ENCODE data around the gene AGAP3. TPM values are rescaled to one million over a fixed set of nuclear protein-coding genes. Genes with fewer than 3 reads are reported as not detected.

The AGAP3 gene
- total RNA-seq, 2 experiments from 2014 or later = 41.2 to 48.5 TPM

GRCh38 chr7:151091988-151092387, 5.7 kb downstream of the AGAP3 start:
- ChIA-PET POLR2A (no interaction called here), CTCF (interaction anchor here (1.2 to 2.5 kb wide), 2 partner anchors 18 to 22 kb away, joined by 3 to 12 read pairs; no protein-coding TSS in a partner anchor)

GRCh38 chr7:151093748-151094147, 7.5 kb downstream of the AGAP3 start:
- CTCF ChIA-PET = interaction anchor here (1.2 to 1.4 kb wide), 2 partner anchors 75 to 76 kb away, joined by 3 to 4 read pairs; no protein-coding TSS in a partner anchor
- POLR2A ChIA-PET = no interaction called here

GRCh38 chr7:151094675-151095074, 8.4 kb downstream of the AGAP3 start:
- POLR2A ChIA-PET = no interaction called here
- CTCF ChIA-PET = interaction anchor here (1.2 to 2.1 kb wide), 2 partner anchors 16 to 75 kb away, joined by 4 to 8 read pairs; no protein-coding TSS in a partner anchor

- CTCF ChIA-PET = interaction anchor here (1.2 to 2.1 kb wide), 2 partner anchors 16 to 74 kb away, joined by 4 to 8 read pairs; no protein-coding TSS in a partner anchor
- POLR2A ChIA-PET = no interaction called here
Measured at GRCh38 chr7:151095123-151095797, 9.0 kb downstream of the AGAP3 start.

GRCh38 chr7:151095828-151096475, 9.7 kb downstream of the AGAP3 start:
- POLR2A ChIA-PET = no interaction called here
- CTCF ChIA-PET = interaction anchor here (0.6 to 2.1 kb wide), 2 partner anchors 15 to 688 kb away, joined by 4 to 8 read pairs; no protein-coding TSS in a partner anchor

GRCh38 chr7:151099486-151100211, 13.4 kb downstream of the AGAP3 start:
- ChIA-PET CTCF (interaction anchor here (2.4 kb wide), 1 partner anchor 11 kb away, joined by 5 read pairs; no protein-coding TSS in a partner anchor), POLR2A (no interaction called here)

GRCh38 chr7:151100921-151101320, 14.6 kb downstream of the AGAP3 start:
- ChIA-PET CTCF (interaction anchor here (2.4 kb wide), 1 partner anchor 10 kb away, joined by 5 read pairs; no protein-coding TSS in a partner anchor), POLR2A (no interaction called here)

- CTCF ChIA-PET = interaction anchor here (0.6 to 2.4 kb wide), 4 partner anchors 9 to 1288 kb away, joined by 3 to 5 read pairs (median 4); no protein-coding TSS in a partner anchor
Measured at GRCh38 chr7:151101621-151102396, 15.5 kb downstream of the AGAP3 start.

GRCh38 chr7:151102991-151103390, 16.7 kb downstream of the AGAP3 start:
- CTCF ChIA-PET = interaction anchor here (0.6 to 1.5 kb wide), 3 partner anchors 8 to 93 kb away, joined by 3 to 5 read pairs (median 4); no protein-coding TSS in a partner anchor

More at GRCh38 chr7:151101621-151102396, 15.5 kb downstream of the AGAP3 start:
- POLR2A ChIA-PET = no interaction called here

GRCh38 chr7:151103973-151104372, 17.7 kb downstream of the AGAP3 start:
- POLR2A ChIA-PET = interaction anchor here (0.7 kb wide), 1 partner anchor 162 kb away, joined by 11 read pairs; no protein-coding TSS in a partner anchor
- CTCF ChIA-PET = no interaction called here

More at GRCh38 chr7:151102991-151103390, 16.7 kb downstream of the AGAP3 start:
- POLR2A ChIA-PET = no interaction called here

- POLR2A ChIA-PET = no interaction called here
- CTCF ChIA-PET = interaction anchor here (0.7 kb wide), 1 partner anchor 205 kb away, joined by 4 read pairs; no protein-coding TSS in a partner anchor
Measured at GRCh38 chr7:151104411-151105235, 18.3 kb downstream of the AGAP3 start.

GRCh38 chr7:151107882-151108281, 21.6 kb downstream of the AGAP3 start:
- ChIA-PET CTCF (interaction anchor here (0.7 to 1.3 kb wide), 5 partner anchors 9 to 283 kb away, joined by 3 to 5 read pairs (median 3); no protein-coding TSS in a partner anchor), POLR2A (interaction anchor here (0.6 kb wide), 1 partner anchor 52 kb away, joined by 3 read pairs; no protein-coding TSS in a partner anchor)

- ChIA-PET POLR2A (interaction anchor here (0.7 kb wide), 2 partner anchors 11 to 23 kb away, joined by 3 to 5 read pairs; no protein-coding TSS in a partner anchor), CTCF (interaction anchor here (0.9 to 3.1 kb wide), 7 partner anchors 17 to 211 kb away, joined by 3 to 12 read pairs (median 4); partner anchors contain the start of gene ABCB8)
Measured at GRCh38 chr7:151109094-151110048, 23.1 kb downstream of the AGAP3 start.

- POLR2A ChIA-PET = no interaction called here
Measured at GRCh38 chr7:151110236-151110940, 24.1 kb downstream of the AGAP3 start.

GRCh38 chr7:151110941-151111645, 24.8 kb downstream of the AGAP3 start:
- ChIA-PET POLR2A (no interaction called here), CTCF (interaction anchor here (0.6 to 3.1 kb wide), 27 partner anchors 8 to 213 kb away, joined by 3 to 20 read pairs (median 4); partner anchors contain the start of genes ABCB8 and ASB10)

More at GRCh38 chr7:151110236-151110940, 24.1 kb downstream of the AGAP3 start:
- CTCF ChIA-PET = interaction anchor here (0.8 to 3.1 kb wide), 24 partner anchors 8 to 212 kb away, joined by 3 to 20 read pairs (median 4); partner anchors contain the start of gene ABCB8
